ENCODE results near the gene SET. TPM values are rescaled to one million over a fixed set of nuclear protein-coding genes. Genes with fewer than 3 reads are reported as not detected.
"Not testable (repeated sequence)": the region's sequence is repeated elsewhere in the genome, so short reads cannot be mapped to it uniquely, and the experiment has no call there.

The SET gene
- total and polyA plus RNA-seq, 4 experiments from 2014 or later = 132 to 264 (median 226) TPM

- H3K27ac ChIP-seq (ENCODE audit: low read depth, low read length) = no peak overlapping the region
- Mint-ChIP-seq H3K9me3 (no peaks in the 10 kb centered on the region), H3K36me3 (peaks cover 0 to 2% of the 10 kb centered on the region in 2 donors), H3K27me3 (no peaks in the 10 kb centered on the region), H3K27ac (peak overlapping the region in 1 of 7 donors; percentile 15), H3K4me1 (peaks cover 2 to 15% (median 6%) of the 10 kb centered on the region in 4 donors), H3K4me3 (peak overlapping the region in 3 of 8 donors; percentile 14 to 37 (median 35))
- CTCF ChIA-PET (ENCODE audit: partially characterized antibody) = interaction anchor here (0.6 to 0.9 kb wide), 3 partner anchors 64 to 222 kb away, joined by 3 to 5 read pairs (median 4); no protein-coding TSS in a partner anchor
- no peaks in the 10 kb centered on the region for H3K27me3 ChIP-seq (ENCODE audit: insufficient read depth, low read length)
- H3K4me1 ChIP-seq (ENCODE audit: insufficient read depth, low read length) = peaks cover 8% of the 10 kb centered on the region
- H3K4me3 ChIP-seq (ENCODE audit: low read length in 2 of 2) = no peak overlapping the region
- no peaks in the 10 kb centered on the region for H3K36me3 ChIP-seq (ENCODE audit: insufficient read depth, low read length)
- POLR2A ChIA-PET (ENCODE audit: partially characterized antibody) = no interaction called here
- intact Hi-C loops (cut with micrococcal nuclease) = no loop called here
- DNase-seq = no peak
- no peaks in the 10 kb centered on the region for H3K9me3 ChIP-seq (ENCODE audit: control insufficient read depth in 1 of 2, low read length in 2 of 2)
Observed at GRCh38 chr9:128653908-128654307, 35.1 kb upstream of the SET start.

DNA sequence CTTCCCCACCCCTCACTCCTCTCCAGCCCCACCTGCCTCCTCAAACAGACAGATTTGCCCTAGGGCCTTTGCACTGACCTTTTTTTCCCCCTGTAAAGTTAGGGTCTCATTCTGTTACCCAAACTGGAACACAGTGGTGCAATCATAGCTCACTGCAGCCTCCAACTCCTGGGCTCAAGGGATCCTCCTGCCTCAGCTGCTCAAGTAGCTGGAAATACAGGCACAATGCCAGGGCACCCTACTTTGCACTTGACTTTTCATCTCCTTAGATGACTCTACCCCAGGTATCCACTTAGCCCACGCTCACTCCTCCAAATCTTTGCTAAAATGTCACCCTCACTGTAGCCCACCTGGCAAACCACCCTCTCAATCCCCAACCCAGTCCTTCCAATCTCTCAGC, 34.5 kb upstream of the SET start:
- Histone ChIP-seq H3K9me3 (ENCODE audit: control insufficient read depth in 1 of 2, low read length in 2 of 2) (no peaks in the 10 kb centered on the region), H3K4me3 (ENCODE audit: low read length in 2 of 2) (no peak overlapping the region), H3K4me1 (ENCODE audit: insufficient read depth, low read length) (peaks cover 8% of the 10 kb centered on the region), H3K27me3 (ENCODE audit: insufficient read depth, low read length) (no peaks in the 10 kb centered on the region), H3K27ac (ENCODE audit: low read depth, low read length) (no peak overlapping the region), H3K36me3 (ENCODE audit: insufficient read depth, low read length) (no peaks in the 10 kb centered on the region)
- ChIA-PET POLR2A (ENCODE audit: partially characterized antibody) (interaction anchor here (1.0 kb wide), 1 partner anchor 34 kb away, joined by 3 read pairs; no protein-coding TSS in a partner anchor), CTCF (ENCODE audit: partially characterized antibody) (interaction anchor here (0.9 kb wide), 1 partner anchor 64 kb away, joined by 3 read pairs; no protein-coding TSS in a partner anchor)
- no peak for DNase-seq
- Mint-ChIP-seq H3K4me3 (peak overlapping the region in 6 of 8 donors; percentile 32 to 77 (median 53)), H3K27ac (peak overlapping the region in 3 of 7 donors; percentile 15 to 18 (median 16)), H3K27me3 (no peaks in the 10 kb centered on the region), H3K36me3 (peaks cover 0 to 2% of the 10 kb centered on the region in 2 donors), H3K9me3 (no peaks in the 10 kb centered on the region), H3K4me1 (peaks cover 2 to 15% (median 6%) of the 10 kb centered on the region in 4 donors)
- intact Hi-C loops (cut with micrococcal nuclease) = no loop called here

GRCh38 chr9:128656416-128657343, 32.3 kb upstream of the SET start, which contains the start of gene DYNC2I2:
Gene DYNC2I2, minus strand, starts transcription at chr9:128656847. Its CDS starts 121 bp downstream, at chr9:128656726.
- peaks cover 2 to 15% (median 6%) of the 10 kb centered on the region in 4 donors for H3K4me1 Mint-ChIP-seq
- H3K9me3 ChIP-seq (ENCODE audit: control insufficient read depth in 1 of 2, low read length in 2 of 2) = no peaks in the 10 kb centered on the region
- peak within 1 kb of the TSS; percentile 91 to 98 (median 94) for H3K4me3 Mint-ChIP-seq
- peak; percentile 95 to 96 (median 96) for DNase-seq
- peaks cover 8% of the 10 kb centered on the region for H3K4me1 ChIP-seq (ENCODE audit: insufficient read depth, low read length)
- peak within 1 kb of the TSS; percentile 95 to 98 for H3K4me3 ChIP-seq (ENCODE audit: low read length in 2 of 2)
- H3K36me3 ChIP-seq (ENCODE audit: insufficient read depth, low read length) = no peaks in the 10 kb centered on the region
- intact Hi-C loops (cut with micrococcal nuclease) = loop anchor here (1.0 to 2.0 kb wide), 7 partner anchors 28 to 292 kb away; partner anchors contain the start of genes GLE1, SET, TBC1D13 and ZDHHC12
- peak within 1 kb of the TSS; percentile 95 to 100 (median 99) for H3K27ac Mint-ChIP-seq
- H3K27ac ChIP-seq (ENCODE audit: low read depth, low read length) = peak within 1 kb of the TSS; percentile 95
- H3K27me3 Mint-ChIP-seq = no peaks in the 10 kb centered on the region
- no peaks in the 10 kb centered on the region for H3K9me3 Mint-ChIP-seq
- ChIA-PET CTCF (ENCODE audit: partially characterized antibody) (interaction anchor here (0.6 kb wide), 1 partner anchor 9 kb away, joined by 3 read pairs; no protein-coding TSS in a partner anchor), POLR2A (ENCODE audit: partially characterized antibody) (interaction anchor here (0.6 to 2.5 kb wide), 8 partner anchors 13 to 162 kb away, joined by 3 to 24 read pairs (median 6); partner anchors contain the start of genes ENDOG, SET, SPTAN1 and ZDHHC12)
- H3K36me3 Mint-ChIP-seq = peaks cover 0 to 2% of the 10 kb centered on the region in 2 donors
- no peaks in the 10 kb centered on the region for H3K27me3 ChIP-seq (ENCODE audit: insufficient read depth, low read length)

- no peak for DNase-seq
- no peaks in the 10 kb centered on the region for H3K9me3 Mint-ChIP-seq
- H3K4me3 Mint-ChIP-seq = peak overlapping the region; percentile 91 to 98 (median 94)
- H3K27ac Mint-ChIP-seq = peak overlapping the region; percentile 95 to 100 (median 99)
- Histone ChIP-seq H3K27me3 (ENCODE audit: insufficient read depth, low read length) (no peaks in the 10 kb centered on the region), H3K9me3 (ENCODE audit: control insufficient read depth in 1 of 2, low read length in 2 of 2) (no peaks in the 10 kb centered on the region), H3K27ac (ENCODE audit: low read depth, low read length) (peak overlapping the region; percentile 95), H3K4me3 (ENCODE audit: low read length in 2 of 2) (peak overlapping the region; percentile 95 to 98), H3K4me1 (ENCODE audit: insufficient read depth, low read length) (peaks cover 8% of the 10 kb centered on the region), H3K36me3 (ENCODE audit: insufficient read depth, low read length) (no peaks in the 10 kb centered on the region)
- H3K4me1 Mint-ChIP-seq = peaks cover 2 to 15% (median 6%) of the 10 kb centered on the region in 4 donors
- peaks cover 0 to 2% of the 10 kb centered on the region in 2 donors for H3K36me3 Mint-ChIP-seq
- H3K27me3 Mint-ChIP-seq = no peaks in the 10 kb centered on the region
- POLR2A ChIA-PET (ENCODE audit: partially characterized antibody) = interaction anchor here (0.6 to 2.5 kb wide), 8 partner anchors 12 to 161 kb away, joined by 3 to 24 read pairs (median 6); partner anchors contain the start of genes ENDOG, SET, SPTAN1 and ZDHHC12
- intact Hi-C loops (cut with micrococcal nuclease) = loop anchor here (2.0 kb wide), 2 partner anchors 129 to 291 kb away; partner anchors contain the start of gene TBC1D13
- CTCF ChIA-PET (ENCODE audit: partially characterized antibody) = no interaction called here
Observed at GRCh38 chr9:128657344-128657704, 31.7 kb upstream of the SET start.

GRCh38 chr9:128657796-128658195, 31.2 kb upstream of the SET start:
- Mint-ChIP-seq H3K4me1 (peaks cover 2 to 15% (median 6%) of the 10 kb centered on the region in 4 donors), H3K9me3 (no peaks in the 10 kb centered on the region), H3K4me3 (peak overlapping the region in 3 of 8 donors; percentile 3 to 93 (median 11)), H3K27ac (peak overlapping the region in 3 of 7 donors; percentile 48 to 99 (median 95)), H3K27me3 (no peaks in the 10 kb centered on the region), H3K36me3 (peaks cover 0 to 2% of the 10 kb centered on the region in 2 donors)
- ChIA-PET POLR2A (ENCODE audit: partially characterized antibody) (interaction anchor here (1.1 to 2.5 kb wide), 5 partner anchors 27 to 114 kb away, joined by 4 to 24 read pairs (median 16); partner anchors contain the start of genes SET, ZDHHC12 and ZER1), CTCF (ENCODE audit: partially characterized antibody) (no interaction called here)
- Histone ChIP-seq H3K36me3 (ENCODE audit: insufficient read depth, low read length) (no peaks in the 10 kb centered on the region), H3K27ac (ENCODE audit: low read depth, low read length) (peak overlapping the region; percentile 95), H3K4me1 (ENCODE audit: insufficient read depth, low read length) (peaks cover 8% of the 10 kb centered on the region), H3K9me3 (ENCODE audit: control insufficient read depth in 1 of 2, low read length in 2 of 2) (no peaks in the 10 kb centered on the region), H3K4me3 (ENCODE audit: low read length in 2 of 2) (no peak overlapping the region), H3K27me3 (ENCODE audit: insufficient read depth, low read length) (no peaks in the 10 kb centered on the region)
- intact Hi-C loops (cut with micrococcal nuclease) = loop anchor here (2.0 kb wide), 2 partner anchors 129 to 291 kb away; partner anchors contain the start of gene TBC1D13
- no peak for DNase-seq

DNA sequence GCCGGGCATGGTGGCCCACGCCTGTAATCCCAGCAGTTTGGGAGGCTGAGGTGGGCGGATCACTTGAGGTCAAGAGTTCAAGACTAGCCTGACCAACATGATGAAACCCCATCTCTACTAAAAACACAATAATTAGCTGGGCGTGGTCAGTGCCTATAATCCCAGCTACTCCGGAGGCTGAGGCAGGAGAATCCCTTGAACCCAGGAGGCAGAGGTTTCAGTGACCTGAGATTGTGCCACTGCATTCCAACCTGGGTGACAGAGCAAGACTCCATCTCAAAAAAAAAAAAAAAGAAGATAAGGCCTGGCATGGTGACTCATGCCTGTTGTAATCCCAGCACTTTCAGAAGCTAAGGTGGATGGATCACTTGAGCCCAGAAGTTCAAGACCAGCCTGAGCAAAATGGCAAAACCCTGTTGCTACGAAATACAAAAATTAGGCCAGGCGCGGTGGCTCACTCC, 22.5 kb upstream of the SET start:
- POLR2A ChIA-PET (ENCODE audit: partially characterized antibody); intact Hi-C loops (cut with micrococcal nuclease); H3K27ac ChIP-seq (ENCODE audit: low read depth, low read length); H3K36me3 ChIP-seq (ENCODE audit: insufficient read depth, low read length); H3K27me3 ChIP-seq (ENCODE audit: insufficient read depth, low read length); DNase-seq; H3K27ac Mint-ChIP-seq; H3K27me3 Mint-ChIP-seq; H3K4me3 ChIP-seq (ENCODE audit: low read length in 2 of 2); H3K4me3 Mint-ChIP-seq; CTCF ChIA-PET (ENCODE audit: partially characterized antibody); H3K36me3 Mint-ChIP-seq; H3K9me3 Mint-ChIP-seq; H3K9me3 ChIP-seq (ENCODE audit: control insufficient read depth in 1 of 2, low read length in 2 of 2); H3K4me1 Mint-ChIP-seq; H3K4me1 ChIP-seq (ENCODE audit: insufficient read depth, low read length): not testable (repeated sequence)

All from CD4-positive, alpha-beta memory T cell (primary cell).